ENCODE measurements around the gene IFT57.

DNA sequence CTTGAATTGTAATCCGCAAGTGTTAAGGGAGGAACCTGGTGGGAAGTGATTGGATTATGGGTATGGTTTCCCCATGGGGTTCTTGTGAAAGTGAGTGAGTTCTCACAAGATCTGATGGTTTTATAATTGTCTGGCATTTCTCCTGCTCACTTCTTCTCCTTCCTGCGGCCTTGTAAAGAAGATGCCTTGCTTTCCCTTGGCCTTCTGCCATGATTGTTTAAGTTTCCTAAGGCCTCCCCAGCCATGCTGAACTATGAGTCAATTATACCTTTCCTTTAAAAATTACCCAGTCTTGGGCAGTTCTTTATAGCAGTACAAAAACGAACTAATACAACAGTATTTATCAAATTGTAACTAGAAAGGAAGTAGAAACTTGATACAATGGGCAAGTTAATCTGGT is 31.9 kb downstream of the IFT57 start:
- no peak for TF ChIP-seq CTCF (IDR thresholded peaks at IDR 0.05; ENCODE audit: insufficient read depth, low read depth, low read length)
- TF ChIP-seq EZH2 (IDR thresholded peaks at IDR 0.05; ENCODE audit: insufficient read depth, low read length): no peak
